ENCODE results near the gene ANKS4B.
"Not testable (repeated sequence)": the region's sequence is repeated elsewhere in the genome, so short reads cannot be mapped to it uniquely, and the experiment has no call there.

The ANKS4B gene, protein sequence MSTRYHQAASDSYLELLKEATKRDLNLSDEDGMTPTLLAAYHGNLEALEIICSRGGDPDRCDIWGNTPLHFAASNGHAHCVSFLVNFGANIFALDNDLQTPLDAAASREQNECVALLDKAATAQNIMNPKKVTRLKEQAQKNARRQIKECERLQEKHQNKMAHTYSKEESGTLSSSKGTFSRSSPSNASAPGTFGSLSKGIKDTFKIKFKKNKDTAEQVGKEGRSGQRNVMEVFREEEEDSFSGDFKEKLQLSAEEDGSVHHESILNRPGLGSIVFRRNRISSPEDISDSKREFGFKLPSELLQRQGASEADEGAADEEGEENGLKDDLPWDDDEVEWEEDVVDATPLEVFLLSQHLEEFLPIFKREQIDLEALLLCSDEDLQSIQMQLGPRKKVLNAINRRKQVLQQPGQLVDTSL

DNA sequence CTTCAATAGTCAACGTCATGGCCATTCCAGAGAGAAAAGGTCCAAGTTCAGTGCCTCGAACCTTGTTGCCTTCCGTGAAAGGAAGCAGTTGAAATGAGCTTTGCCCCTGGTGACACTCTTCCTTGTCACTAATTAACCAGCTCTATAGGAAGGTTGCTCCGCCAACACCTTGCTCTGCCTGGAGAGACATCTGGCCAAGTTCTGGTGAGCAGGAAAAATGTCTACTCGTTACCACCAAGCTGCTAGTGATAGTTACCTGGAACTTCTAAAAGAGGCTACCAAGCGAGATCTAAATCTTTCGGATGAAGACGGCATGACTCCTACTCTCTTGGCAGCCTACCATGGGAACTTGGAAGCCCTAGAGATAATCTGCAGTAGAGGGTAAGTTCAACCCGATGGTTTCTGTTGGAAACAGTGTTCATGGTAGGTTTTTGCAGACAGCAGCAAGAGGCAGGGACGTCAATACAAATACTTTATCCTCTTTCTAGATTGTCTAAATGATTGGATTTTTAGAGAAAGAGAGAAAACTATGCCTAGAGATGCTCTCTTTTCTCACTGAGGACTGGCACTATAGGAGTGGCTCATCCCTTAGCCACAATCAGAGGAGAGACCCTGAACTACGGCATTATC lies at the start of gene ANKS4B:
ANKS4B (plus strand) TSS at position 179 of the 630 bp plus-strand sequence; CDS start at position 218, 39 bp downstream.
- DNase-seq = no peak

DNA sequence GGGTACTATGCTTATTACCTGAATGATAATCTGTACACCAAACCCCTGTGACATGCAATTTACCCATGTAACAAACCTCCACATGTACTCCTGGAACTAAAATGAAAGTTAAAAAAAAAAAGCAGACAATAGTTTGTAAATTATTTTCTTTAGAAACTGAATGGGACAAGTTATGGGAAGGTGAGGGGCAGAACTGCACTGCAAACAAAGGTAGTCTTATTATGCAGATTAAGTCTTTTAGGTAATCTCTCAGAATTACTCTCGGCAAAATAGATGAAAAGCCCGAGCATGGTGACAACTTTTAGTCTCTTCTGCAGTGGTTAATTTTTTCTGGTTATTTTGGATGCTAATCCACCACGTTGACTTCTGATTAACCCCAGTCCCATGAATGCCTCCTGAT lies 49.5 kb upstream of the ANKS4B start:
- DNase-seq = no peak

DNA sequence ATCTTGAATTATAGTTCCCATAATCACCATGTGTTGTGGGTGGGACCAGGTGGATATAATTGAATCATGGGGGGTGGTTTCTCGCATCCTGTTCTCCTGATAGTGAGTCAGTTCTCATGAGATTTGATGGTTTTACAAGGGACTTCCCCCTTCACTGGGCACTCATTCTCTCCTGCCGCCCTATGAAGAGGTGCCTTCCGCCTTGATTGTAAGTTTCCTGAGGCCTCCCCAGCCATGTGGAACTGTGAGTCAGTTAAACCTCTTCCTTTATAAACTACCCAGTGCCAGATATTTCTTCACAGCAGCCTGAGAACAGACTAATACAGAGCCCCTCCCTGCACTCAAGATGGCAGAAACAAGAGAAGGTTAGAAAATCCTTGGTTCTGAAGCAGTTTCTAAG lies 48.7 kb upstream of the ANKS4B start:
- DNase-seq = no peak

DNA sequence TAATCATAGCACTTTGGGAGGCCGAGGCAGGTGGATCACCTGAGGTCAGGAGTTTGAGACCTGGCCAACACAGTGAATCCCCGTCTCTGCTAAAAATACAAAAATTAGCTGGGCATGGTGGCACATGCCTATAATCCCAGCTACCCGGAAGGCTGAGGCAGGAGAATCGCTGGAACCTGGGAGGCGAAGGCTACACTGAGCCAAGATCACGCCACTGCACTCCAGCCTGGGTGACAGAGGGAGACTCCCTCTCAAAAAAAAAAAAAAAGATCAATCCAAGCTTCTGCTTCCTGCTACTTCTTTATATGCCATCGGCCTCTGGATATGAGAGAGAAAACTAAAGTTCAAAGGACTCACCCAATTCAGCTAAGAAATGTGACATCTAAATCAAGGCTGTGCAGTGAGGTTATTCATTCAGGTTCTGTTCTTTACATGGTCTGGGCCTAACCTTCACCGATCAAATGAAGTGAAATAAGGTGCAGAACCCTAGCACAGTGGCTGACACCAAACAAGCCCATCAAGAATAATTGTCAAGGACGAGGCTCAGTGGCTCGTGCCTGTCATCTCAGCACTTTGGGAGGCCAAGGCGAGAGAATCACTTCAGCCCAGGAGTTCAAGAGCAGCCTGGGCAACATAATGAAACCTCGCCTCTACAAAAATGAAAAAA lies 47.7 kb upstream of the ANKS4B start:
- no peak for DNase-seq

DNA sequence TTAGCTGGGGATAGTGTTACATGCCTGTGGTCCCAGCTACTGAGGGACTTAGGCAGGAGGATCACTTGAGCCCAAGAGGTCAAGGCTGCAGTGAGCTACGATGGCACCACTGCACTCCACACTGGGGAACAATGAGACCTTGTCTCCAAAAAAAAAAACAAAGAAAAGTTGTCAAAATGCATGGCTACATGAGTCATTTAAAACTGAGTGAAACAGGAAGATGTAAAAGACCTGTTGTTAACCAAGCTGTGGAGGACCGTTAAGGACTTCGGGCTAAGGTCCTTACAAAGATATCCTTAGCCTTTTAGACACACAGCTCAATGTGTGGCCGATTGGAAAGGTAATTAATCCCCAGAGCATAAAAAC lies 47.2 kb upstream of the ANKS4B start:
- DNase-seq = no peak

DNA sequence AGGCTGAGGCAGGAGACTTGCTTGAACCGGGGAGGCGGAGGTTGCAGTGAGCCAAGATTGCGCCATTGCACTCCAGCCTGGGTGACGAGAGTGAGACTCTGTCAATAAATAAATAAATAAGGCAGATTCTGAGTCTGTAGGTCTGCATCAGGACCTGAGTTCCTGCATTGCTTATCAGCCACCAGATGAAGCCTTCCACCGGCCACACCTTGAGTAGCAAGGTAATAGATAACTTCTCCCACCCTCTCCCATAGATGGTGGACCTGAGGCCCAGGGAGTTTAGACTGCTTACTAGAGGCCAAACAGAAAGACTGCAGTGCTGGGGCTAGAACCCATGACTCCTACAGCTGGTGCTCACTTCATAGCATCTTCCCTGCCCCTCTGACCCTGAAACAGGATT lies 44.2 kb upstream of the ANKS4B start:
- no peak for DNase-seq

DNA sequence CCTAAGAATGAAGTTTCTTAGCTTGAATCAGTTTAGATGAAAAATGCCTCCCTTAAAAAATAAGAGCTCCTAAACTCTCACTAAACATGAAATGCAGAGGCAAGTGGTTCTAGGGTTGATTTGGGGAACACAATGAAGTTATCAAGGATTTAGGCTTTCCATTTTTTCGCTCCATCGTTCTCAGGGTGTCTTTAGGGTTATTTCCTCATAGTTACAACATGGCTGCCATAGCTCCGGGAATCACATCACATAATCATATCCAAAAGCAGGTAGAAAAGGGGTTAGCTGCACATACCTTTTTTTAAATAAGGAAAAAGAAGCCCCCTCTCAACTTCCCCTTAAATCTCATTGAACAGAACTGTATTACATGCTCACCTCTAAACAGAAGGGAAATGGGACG lies 43.5 kb upstream of the ANKS4B start:
- no peak for DNase-seq

DNA sequence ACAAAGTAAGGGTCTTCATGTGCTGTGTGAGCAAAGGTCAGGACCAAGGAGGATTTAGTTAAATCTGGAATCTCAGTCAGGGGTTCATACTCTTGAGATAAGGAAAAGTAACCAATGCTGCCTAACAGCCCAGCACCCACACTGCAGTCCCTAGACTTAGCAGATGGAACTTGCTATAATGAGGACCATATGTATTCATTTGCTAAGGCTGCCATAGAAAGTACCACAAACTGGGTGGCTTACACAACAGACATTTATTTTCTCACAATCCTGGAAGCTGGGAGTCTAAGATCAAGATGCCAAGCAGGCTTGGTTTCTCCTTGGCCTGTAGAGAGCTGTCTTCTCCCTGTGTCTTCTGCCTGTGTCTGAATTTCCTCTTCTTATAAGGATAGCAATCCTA lies 42.9 kb upstream of the ANKS4B start:
- DNase-seq = no peak

DNA sequence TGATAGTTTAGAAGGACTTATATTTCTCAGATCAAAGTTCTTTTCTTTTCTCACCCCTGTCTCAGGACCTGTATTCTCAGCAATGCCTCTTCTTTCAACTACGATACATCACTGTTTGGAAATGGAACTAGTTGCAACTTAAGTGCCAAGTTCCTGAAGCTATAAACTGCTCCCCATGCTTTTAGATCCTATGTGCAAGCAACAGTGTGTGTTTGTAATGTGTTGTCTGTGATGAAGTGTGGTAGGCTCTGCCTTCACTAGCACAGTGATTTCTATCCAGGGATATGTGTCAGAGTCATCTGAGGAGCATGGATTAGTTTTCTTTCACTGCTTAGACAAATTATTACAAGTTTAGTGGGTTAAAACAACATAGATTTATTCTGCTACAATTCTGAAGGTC lies 40.5 kb upstream of the ANKS4B start:
- no peak for DNase-seq

DNA sequence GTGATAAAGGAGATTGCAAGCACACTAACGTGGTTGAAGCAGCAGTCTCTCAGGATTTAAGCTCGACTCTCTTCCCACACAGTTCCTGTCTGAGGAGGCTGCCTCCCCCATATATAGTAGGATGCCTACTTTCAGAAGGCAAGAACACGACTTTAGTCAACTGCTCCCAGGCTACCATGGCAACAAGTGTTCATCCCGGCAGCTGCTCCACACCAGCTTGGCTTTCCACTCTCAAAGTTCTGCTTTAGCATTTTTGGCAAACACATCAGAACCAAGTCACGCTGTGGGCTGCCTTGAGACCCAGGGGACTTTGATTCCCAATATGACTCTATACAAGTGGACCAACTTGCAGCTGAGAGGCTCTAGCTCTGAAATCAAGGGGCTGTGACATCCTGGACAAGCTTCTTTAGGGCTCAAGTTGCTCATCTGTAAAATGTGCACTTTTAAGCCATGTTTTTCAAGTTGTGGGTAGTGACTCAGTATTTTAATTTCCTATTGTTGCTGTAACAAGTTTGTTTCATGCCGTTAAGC lies 38.7 kb upstream of the ANKS4B start:
- no peak for DNase-seq

DNA sequence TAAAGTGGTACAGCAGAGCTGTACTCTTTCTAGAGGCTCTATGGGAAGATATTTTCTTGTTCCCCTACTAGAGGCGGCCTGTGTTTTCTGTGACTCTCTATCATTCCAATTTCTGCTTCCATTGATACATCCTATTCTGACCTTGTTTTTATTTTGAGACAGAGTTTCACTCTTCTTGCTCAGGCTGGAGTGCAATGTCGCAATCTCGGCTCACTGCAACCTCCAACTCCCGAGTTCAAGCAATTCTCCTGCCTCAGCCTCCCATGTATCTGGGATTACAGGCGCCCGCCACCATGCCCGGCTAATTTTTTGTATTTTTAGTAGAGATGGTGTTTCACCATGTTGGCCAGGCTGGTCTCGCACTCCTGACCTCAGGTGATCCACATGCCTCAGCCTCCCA lies 38.2 kb upstream of the ANKS4B start:
- DNase-seq = not testable (repeated sequence)

DNA sequence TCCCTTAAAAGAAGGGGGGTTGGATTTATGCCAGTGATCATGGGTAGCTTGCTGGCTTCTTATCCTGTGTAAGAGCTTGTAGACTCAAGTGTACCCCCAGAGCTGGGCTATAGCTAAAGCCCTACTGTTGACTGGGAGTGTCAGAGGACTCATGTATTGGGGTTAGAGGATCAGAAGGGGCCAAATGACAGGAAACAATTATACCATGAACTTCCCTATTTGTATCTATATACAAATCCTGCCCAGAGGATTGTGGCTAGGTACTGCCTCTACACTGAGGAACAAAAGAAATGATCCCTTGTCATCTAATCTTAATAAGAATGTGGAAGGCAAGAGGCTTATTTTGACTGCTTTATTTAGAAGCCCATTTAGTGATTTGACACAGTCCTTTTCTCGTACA lies 36.4 kb upstream of the ANKS4B start:
- no peak for DNase-seq

DNA sequence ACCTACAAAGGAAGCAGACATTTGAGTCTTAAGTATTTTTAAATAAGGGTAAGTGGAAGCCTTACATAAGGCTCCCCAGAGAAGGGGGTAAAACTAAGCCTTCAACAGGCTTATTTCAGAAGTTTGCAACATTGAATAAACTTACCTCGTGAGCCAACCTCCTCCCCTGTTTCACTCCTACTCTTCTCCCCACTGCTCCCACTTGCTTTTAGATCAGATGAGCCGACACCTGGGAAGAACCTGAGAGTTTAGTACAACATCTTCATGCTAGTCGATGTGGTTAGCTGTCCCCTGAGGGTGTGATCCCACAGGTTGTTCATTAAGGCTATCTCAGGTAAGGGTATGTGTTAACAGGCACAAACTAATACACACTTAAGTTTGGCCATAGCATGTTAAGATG lies 35.9 kb upstream of the ANKS4B start:
- no peak for DNase-seq

DNA sequence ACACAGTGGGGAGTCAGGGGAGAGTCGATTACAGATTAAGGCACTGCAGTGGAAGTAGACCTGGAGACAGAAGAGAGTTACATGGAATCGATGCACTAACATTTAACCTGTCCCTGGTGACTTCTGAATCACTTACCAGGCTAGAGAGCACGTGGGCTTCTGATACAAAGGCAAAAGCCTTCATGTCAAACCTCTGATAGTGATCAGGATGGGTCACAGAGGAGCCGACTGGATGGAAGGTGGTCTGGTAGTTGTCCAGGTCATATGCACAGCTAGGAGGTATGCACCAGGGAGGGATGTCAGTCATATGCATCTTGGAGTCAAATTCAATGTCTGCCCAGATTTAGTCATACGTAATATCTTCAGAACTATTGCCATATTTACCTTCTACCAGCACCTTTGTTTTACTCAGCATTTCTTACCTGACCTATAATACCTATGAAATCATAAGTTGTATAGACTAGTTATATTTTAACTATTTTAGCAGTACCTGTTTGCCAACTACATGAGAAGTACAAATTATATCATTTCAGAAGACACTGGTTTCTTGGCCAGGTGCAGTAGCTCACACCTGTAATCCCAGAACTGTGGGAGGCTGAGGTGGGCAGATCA lies 33.8 kb upstream of the ANKS4B start:
- DNase-seq = no peak

DNA sequence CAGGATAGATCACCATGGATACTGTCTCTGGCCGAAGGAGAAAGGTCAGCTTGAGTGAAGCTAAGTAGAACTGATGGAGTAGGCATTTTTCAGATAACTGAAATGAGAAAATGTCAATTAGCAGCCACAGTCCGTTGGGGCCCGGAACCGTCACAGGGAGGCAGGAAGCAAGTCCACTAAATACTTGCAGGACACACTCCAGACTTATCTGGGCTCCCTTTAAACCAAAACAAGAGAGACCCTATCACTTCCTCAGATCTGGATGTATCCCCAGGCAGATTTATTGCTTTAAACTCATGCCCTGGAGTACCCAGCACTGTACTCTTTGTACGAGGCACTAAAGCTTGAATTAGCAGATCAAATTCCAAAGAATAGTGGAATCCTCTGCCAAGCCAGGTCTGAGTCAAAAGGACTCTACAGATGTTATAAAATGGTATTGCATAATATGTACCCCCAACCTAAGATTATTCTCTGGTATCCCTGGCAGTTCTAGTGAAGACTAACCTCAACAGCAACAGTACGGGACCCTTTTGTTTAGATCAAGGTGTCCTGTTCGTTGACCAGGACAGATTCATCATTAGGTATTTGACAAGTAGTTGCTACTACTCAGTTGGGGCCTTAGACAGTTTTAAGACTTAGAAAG lies 30.2 kb upstream of the ANKS4B start:
- DNase-seq = no peak

DNA sequence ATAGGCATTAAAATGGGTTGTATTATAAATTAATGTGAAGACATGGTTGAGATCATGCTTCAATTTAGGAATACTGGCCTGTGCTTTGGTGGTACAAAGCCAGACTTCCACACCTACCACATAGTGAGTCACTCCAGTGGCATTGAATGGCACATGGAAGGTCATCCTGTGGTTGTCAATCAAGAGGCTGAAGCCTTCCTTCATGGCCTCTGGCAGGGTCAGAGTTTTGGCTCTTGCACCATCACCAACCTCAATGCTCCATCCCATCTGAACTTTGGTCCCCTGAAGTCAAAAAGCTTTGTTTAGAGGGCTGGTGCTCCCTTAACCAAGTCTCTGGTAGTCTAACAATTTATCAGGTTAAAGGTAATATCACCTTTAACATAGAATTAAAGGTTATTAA lies 28.2 kb upstream of the ANKS4B start:
- DNase-seq = no peak

DNA sequence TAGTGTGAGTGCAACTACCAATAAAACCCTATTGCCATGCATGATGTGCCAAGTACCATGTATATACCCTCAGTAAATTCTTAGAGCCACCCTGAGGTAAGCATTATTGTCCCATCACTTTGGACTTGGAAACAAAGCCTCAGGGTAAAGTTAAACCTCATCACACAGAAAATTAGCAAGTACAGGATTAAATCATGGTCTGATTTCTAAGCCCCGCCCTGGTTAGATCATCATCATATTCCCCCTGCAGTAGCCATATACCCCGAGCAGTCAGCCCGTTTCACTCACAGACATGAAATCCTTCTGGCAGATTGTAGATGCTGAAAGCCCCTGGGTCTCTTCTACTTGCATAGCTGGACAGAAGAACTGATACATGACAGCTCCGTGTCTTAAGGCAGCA lies 26.9 kb upstream of the ANKS4B start:
- no peak for DNase-seq

DNA sequence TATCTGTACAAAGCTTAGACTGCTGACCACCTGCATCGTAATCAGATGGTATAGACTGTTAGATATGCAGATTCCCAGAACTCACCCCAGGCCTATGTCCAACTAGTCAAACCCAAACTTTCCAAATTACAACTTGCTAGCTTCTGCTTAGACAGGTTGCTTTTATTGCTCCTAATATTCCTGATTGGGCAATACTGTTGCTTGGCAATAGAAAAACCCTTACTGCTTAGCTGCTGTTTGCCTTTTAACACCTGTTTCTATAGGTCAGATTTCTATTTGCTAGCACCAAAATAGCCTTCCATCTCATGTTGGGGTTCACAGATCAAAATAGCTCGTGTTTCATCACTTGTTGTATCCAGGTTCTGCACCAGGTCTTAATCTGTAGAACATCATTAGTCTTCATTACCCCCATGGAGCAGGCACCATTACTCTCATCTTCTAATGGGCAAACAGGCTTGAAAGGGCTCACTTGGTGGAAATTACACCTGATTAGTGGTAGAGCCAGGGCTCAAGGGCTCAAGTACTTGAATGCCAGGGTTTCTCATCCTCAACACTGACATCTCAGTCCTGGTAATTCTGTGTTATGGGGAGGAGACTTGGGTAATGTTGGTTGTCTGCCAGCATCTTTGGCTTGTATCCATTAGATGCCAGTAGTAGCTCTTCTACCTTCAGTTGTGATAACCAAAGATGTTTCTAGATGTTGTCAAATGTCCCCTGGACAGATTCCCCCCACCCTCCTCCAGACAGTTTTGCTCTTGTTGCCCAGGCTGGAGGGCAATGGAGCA lies 24.9 kb upstream of the ANKS4B start:
- no peak for DNase-seq

DNA sequence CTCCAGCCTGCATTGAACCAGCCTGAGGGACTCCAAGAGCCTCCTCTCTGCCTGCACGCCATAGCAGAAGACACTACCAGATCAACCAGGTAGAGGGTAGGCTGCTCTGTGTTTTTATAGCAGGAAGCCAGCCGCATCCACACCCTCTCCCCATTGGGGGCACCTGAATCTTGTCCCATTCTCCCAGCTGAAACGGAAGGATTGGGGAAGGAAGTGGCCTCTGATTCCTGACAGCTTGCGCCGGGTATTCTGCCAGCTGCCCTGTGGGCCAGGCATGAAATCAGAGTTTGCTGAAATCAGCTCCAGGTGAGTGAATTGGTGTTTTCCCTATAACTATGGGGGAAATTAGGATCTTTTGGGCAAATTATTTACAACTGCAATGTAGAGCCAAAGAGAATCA lies 22.0 kb upstream of the ANKS4B start, which contains the start of gene ZP2:
ZP2 (minus strand) TSS at position 89 of the 400 bp plus-strand sequence; CDS start at position 62, 27 bp downstream.
- DNase-seq = no peak

DNA sequence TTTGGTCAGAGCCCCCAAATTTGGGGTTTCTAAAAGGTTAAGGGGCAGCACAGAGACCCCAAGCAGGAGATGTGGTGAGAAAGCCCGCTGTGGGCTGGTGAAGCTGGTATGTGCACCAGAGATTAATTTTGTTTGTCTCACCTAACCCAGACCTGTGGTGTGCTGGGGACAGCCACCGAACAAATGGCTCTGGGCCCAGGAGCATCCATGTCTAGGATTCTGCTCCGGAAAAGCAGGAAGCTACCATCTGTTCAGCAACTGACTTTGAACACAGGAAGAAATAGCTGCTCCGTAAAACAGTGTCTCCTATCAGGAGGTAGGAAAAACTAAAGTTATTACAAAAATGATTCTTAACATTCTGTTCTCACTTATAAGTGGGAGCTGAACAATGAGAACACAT lies 19.4 kb upstream of the ANKS4B start:
- no peak for DNase-seq

DNA sequence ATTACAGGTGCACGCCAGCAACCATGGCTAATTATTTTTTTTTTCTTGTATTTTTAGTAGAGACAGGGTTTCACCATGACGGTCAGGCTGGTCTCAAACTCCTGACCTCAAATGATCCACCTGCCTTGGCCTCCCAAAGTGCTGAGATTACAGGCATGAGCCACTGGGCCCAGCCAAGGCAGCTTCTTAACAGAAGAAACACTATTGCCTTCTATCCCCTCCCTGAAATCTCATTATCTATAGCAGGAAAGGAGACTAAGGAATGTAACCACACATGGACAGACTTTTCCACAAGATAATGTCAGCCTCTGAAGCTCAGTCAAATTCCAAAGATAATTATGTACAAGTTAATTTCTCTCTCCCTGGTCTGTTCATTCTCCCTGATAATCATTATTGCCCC lies 16.4 kb upstream of the ANKS4B start:
- DNase-seq = no peak

DNA sequence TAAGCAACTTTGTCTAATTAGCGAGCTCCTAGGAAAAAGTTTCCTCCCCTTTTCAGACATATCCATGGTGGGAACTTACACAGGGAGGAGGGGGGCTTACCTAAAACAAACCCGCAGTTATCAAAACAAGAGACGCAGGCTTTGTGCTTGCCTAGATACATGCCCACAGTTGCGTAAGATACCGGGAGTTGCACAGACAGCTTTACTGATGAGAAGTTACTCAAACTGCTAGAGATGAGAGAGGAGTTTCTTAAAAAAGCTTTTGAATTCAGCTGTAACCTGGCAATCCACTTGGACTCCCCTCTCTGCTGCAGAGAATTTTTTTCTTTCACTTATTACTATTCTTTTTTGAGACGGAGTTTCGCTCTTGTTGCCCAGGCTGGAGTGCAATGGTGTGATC lies 15.3 kb upstream of the ANKS4B start:
- DNase-seq = no peak

All from activated CD4-positive, alpha-beta T cell treated with anti-CD3 and anti-CD28 coated beads for 4 hours (primary cell).